ENCODE data around the gene ANO7.

DNA sequence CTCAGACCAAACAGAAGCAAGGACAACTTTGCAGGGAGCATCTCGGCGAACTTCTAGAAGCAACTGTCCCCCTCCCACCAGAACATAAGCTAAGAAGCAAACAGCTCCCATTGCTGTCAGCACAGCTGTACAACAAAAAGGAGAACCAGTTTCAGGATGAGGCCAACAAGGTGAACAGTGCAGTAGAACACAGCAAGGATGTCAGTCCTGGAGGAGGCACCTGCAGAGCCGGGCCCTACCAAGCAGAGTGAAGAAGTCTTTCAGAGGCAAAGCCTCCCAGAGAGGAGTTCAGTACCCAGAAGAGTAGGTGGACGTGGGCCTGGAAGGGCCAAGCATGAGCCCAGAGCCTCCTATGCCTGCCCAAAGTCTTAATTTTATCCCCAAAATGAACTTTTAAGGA, 40.2 kb upstream of the ANO7 start:
- TF ChIP-seq CTCF (conservative IDR thresholded peaks at IDR 0.05) = no peak
- TF ChIP-seq ZFX (IDR thresholded peaks at IDR 0.05) = no peak

Measured in C4-2B (cell line).